Activated naive CD8-positive, alpha-beta T cell treated with anti-CD3 and anti-CD28 coated beads for 36 hours (primary cell): ENCODE measurements around the gene SCNN1B. TPM values are rescaled to one million over a fixed set of nuclear protein-coding genes. Genes with fewer than 3 reads are reported as not detected.
"Not testable (repeated sequence)": the region's sequence is repeated elsewhere in the genome, so short reads cannot be mapped to it uniquely, and the experiment has no call there.

Source experiments
- DNase-seq: peaks from one replicate; pipeline ENCODE4 v3.0.0; 2021
- H3K27ac Mint-ChIP-seq: one replicate; pipeline ENCODE4 v1.8.0; 2022; ENCODE audit warnings: mild to moderate bottlenecking, moderate library complexity, mixed read lengths
- H3K27me3 Mint-ChIP-seq: one replicate; pipeline ENCODE4 v1.8.0; 2022; ENCODE audit warnings: mild to moderate bottlenecking, mixed read lengths
- H3K36me3 Mint-ChIP-seq: one replicate; pipeline ENCODE4 v1.8.0; 2021; ENCODE audit warnings: mild to moderate bottlenecking, mixed read lengths
- H3K4me1 Mint-ChIP-seq: one replicate; pipeline ENCODE4 v1.8.0; 2021; ENCODE audit warnings: mixed read lengths
- H3K4me3 Mint-ChIP-seq: one replicate; pipeline ENCODE4 v1.8.0; 2022; ENCODE audit warnings: mild to moderate bottlenecking, moderate library complexity, mixed read lengths
- H3K9me3 Mint-ChIP-seq: one replicate; pipeline ENCODE4 v1.8.0; 2022; ENCODE audit warnings: mixed read lengths
- total RNA-seq, 2 experiments: library from RNA; stranded (reverse); gene quantifications; one replicate each; pipeline ENCODE4 v1.2.3, GENCODE V29; 2021

SCNN1B gene, protein sequence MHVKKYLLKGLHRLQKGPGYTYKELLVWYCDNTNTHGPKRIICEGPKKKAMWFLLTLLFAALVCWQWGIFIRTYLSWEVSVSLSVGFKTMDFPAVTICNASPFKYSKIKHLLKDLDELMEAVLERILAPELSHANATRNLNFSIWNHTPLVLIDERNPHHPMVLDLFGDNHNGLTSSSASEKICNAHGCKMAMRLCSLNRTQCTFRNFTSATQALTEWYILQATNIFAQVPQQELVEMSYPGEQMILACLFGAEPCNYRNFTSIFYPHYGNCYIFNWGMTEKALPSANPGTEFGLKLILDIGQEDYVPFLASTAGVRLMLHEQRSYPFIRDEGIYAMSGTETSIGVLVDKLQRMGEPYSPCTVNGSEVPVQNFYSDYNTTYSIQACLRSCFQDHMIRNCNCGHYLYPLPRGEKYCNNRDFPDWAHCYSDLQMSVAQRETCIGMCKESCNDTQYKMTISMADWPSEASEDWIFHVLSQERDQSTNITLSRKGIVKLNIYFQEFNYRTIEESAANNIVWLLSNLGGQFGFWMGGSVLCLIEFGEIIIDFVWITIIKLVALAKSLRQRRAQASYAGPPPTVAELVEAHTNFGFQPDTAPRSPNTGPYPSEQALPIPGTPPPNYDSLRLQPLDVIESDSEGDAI
- total RNA-seq, result not detected

DNA sequence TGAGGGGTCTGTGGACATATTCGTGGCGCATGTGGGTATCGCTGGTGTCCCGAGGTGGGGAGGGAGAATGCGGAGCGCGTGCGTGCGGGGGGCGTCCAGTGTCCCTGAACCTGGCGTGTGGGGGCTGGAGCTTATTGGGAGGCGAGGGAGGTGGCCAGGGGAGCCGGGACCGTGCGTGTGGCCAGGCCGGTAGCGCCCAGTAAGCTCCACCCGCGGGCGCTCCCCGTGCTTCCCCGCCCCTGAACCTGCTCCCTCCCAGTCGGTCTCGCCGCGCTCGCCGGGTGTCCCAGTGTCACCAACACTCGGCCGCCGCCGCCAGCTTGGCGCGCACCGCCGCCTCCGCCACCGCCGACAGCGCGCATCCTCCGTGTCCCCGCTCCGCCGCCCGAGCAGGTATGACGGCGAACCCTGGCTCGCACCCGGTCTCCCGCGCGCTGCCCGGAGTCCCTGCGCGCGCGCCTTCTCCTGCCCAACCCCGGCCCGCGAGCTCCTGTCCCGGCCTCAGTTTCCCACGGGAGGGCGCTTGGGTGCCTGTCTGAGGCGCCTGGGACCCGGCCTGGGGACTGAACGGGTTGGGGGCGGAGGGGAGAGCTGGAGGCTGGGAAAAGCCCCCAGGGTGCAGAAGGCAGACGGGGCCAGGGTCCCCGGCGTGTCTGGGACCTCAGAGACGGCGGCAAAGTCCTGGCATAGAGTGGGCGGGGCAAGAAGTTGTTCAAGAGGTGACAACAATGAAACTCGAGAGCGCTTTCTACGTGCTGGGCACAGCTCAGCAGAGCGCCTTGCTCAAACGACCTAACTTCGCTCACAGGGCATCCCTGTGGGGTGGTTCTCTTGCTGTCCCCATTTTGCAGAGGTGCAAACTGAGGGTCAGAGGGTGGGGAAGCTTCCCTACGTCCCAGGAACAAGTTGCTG, at the start of gene SCNN1B:
Gene SCNN1B (plus strand): TSS at position 258 of the 912 bp plus-strand sequence. CDS start 46,298 bp downstream, outside the sequence.
- peaks cover 50% of the 10 kb centered on the region for H3K27me3 Mint-ChIP-seq
- H3K36me3 Mint-ChIP-seq, result no peaks in the 10 kb centered on the region
- no peaks in the 10 kb centered on the region for H3K9me3 Mint-ChIP-seq
- H3K4me3 Mint-ChIP-seq, result no peak within 1 kb of the TSS
- DNase-seq, result peak; percentile 8
- no peaks in the 10 kb centered on the region for H3K4me1 Mint-ChIP-seq
- H3K27ac Mint-ChIP-seq, result no peak within 1 kb of the TSS

DNA sequence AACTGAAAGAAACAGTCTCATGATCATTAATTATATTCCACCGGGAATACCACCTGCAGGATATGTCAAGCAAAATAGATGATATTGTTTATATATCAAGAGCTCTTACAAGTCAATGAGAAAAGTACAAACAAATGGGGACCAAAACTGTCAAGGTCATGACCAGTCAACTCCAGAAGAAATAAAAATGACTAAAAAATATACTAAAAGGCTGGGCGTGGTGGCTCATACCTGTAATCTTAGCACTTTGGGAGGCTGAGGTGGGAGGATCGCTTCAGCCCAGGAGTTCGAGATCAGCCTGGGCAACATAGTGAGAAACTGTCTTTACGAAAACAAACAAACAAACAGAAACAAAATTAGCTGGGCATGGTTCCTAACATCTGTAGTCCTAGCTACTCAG, 49.8 kb upstream of the SCNN1B start:
- Mint-ChIP-seq H3K27ac (no peak overlapping the region), H3K4me1 (no peaks in the 10 kb centered on the region), H3K9me3 (peaks cover 3% of the 10 kb centered on the region), H3K36me3 (no peaks in the 10 kb centered on the region), H3K27me3 (peaks cover 9% of the 10 kb centered on the region), H3K4me3 (no peak overlapping the region)
- DNase-seq, result no peak

DNA sequence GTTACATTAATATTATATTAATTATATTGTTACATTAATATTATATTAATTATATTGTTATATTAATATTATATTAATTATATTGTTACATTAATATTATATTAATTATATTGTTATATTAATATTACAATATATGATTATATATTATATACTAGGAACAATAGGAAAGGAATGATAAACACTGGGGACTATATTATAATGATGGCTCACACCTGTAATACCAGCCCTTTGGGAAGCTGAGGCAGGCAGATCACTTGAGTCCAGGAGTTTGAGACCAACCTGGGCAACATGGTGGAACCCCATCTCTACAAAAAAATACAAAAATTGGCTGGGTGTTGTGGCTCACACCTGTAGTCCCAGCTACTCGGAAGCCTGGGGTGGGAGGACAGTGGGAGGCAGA, 48.5 kb upstream of the SCNN1B start:
- H3K4me1 Mint-ChIP-seq, H3K27ac Mint-ChIP-seq, DNase-seq, H3K4me3 Mint-ChIP-seq, H3K36me3 Mint-ChIP-seq, H3K9me3 Mint-ChIP-seq: not testable (repeated sequence)
- H3K27me3 Mint-ChIP-seq, result peaks cover 18% of the 10 kb centered on the region

DNA sequence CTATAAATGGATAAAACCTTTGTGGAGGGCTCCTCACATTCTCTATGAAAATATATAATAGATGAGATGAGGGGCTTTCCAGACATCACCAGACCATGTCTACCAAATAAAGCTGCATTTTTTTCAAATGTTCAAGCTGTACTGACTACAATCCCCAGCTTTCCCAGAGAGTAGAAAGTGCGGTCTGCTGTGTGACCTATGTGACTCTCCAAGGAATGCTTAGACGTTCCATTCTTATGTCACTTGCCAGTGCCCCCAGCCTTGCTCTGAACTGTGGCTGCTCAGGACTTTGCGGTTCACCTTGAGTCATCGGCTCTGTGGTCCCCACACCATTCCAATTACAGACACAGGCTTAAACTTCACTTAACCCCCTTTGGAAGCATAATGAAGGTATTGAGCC, 47.8 kb upstream of the SCNN1B start:
- no peaks in the 10 kb centered on the region for H3K4me1 Mint-ChIP-seq
- DNase-seq, result no peak
- H3K36me3 Mint-ChIP-seq, result no peaks in the 10 kb centered on the region

DNA sequence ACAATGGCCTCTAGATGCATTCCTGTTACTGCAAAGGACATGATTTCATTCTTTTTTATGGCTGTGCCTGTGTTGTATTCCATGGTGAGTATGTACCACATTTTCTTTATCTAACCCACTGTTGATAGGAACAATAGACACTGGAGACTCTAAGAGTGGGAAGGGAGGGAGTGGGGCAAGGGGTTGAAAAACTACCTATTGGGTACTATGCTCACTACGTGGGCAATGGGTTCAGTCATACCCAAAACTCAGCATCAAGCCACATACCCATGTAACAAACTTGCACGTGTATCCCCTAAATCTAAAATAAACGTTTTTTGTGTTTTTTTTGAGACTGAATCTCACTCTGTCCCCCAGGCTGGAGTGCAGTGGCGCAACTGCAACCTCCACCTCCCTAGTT, 47.1 kb upstream of the SCNN1B start:
- Mint-ChIP-seq H3K36me3 (no peaks in the 10 kb centered on the region), H3K27me3 (peaks cover 18% of the 10 kb centered on the region)

More for the DNA sequence above, 47.8 kb upstream of the SCNN1B start:
- Mint-ChIP-seq H3K9me3 (peaks cover 3% of the 10 kb centered on the region), H3K4me3 (no peak overlapping the region), H3K27me3 (peaks cover 18% of the 10 kb centered on the region), H3K27ac (no peak overlapping the region)

DNA sequence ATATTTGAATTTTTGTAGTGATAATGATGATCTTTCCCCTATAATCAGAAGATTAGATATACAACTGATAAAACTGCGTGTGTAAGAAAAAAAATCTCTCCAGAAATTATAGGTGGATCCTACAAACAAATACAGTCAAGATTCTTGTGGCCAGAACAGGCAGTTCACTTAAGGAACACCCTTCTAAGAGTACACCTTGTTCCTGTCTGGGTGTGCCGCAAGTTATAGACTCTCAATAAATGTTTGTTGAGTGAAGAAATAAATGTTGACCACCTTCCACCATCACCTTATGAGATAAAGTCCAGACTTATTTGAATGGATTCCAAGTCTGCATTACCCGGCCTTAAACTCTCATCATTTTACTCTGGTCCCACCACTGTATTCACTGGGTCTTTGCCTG, 45.7 kb upstream of the SCNN1B start:
- H3K4me1 Mint-ChIP-seq, result no peaks in the 10 kb centered on the region
- DNase-seq, result no peak
- H3K9me3 Mint-ChIP-seq, result no peaks in the 10 kb centered on the region
- peaks cover 18% of the 10 kb centered on the region for H3K27me3 Mint-ChIP-seq
- no peaks in the 10 kb centered on the region for H3K36me3 Mint-ChIP-seq
- H3K27ac Mint-ChIP-seq, result no peak overlapping the region
- H3K4me3 Mint-ChIP-seq, result no peak overlapping the region

More for the DNA sequence above, 47.1 kb upstream of the SCNN1B start:
- Mint-ChIP-seq H3K27ac (no peak overlapping the region), H3K4me3 (no peak overlapping the region), H3K4me1 (no peaks in the 10 kb centered on the region), H3K9me3 (peaks cover 3% of the 10 kb centered on the region)
- DNase-seq, result no peak

DNA sequence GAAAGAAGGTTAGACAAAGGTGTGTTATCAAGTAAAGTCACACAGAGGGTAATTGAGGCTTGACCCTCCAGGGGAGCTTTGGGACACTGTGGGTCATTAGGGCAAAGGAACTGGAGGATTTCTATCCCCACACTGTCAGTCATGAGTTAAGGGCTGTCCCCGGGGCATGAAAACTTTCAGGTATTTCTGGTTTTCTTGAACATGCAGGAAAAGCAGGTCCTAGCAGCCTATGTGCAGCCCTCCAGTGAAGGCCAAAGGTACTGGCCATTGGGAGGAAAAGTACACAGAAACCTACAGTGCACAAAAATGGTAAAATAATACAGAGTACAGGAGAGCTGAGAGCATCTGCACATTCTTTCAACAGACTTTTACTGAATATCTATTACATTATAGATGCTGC, 44.4 kb upstream of the SCNN1B start:
- no peaks in the 10 kb centered on the region for H3K9me3 Mint-ChIP-seq
- no peak for DNase-seq
- H3K4me1 Mint-ChIP-seq, result no peaks in the 10 kb centered on the region
- H3K27ac Mint-ChIP-seq, result no peak overlapping the region
- H3K4me3 Mint-ChIP-seq, result no peak overlapping the region
- H3K27me3 Mint-ChIP-seq, result peaks cover 14% of the 10 kb centered on the region
- H3K36me3 Mint-ChIP-seq, result no peaks in the 10 kb centered on the region

DNA sequence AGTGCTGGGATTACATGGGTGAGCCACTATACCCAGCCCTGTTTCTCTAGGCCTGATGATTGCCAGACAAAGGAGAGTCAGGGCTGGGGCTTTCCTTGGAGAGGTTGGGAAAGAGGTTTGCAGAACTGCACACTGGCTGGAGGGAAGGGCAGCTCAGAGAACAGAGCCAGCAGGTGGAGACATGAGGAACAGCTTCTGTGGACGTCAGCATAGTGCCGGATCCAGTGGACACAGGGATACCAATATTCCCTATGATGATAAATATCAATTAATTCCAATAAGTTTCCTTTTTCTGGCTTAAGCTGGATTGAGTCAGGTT, 43.2 kb upstream of the SCNN1B start:
- peaks cover 14% of the 10 kb centered on the region for H3K27me3 Mint-ChIP-seq
- peak overlapping the region; percentile 31 for H3K27ac Mint-ChIP-seq
- H3K9me3 Mint-ChIP-seq, result no peaks in the 10 kb centered on the region
- H3K4me1 Mint-ChIP-seq, result no peaks in the 10 kb centered on the region
- no peak overlapping the region for H3K4me3 Mint-ChIP-seq
- DNase-seq, result no peak
- H3K36me3 Mint-ChIP-seq, result no peaks in the 10 kb centered on the region

DNA sequence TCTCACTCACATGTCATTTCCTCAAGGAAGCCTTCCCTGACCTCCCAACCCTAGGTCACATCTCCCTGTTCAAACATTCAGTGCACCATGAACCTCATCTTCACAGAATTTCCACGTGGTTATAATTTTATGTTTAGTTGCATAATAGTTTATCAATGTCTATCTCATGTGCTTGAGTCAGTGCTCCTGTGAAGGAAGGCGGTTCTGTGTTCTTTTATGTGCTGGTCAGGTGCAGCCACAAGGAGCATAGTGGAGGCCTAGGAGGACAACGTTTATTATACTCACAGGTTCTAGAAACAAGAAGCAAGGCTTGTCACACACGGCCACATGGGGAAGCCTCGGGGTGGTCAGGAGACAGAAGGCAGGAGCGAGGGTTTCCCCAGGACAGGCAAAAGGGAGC, 34.5 kb upstream of the SCNN1B start:
- Mint-ChIP-seq H3K9me3 (no peaks in the 10 kb centered on the region), H3K4me1 (peaks cover 2% of the 10 kb centered on the region), H3K4me3 (no peak overlapping the region), H3K27ac (no peak overlapping the region), H3K36me3 (no peaks in the 10 kb centered on the region), H3K27me3 (peaks cover 8% of the 10 kb centered on the region)
- DNase-seq, result no peak

DNA sequence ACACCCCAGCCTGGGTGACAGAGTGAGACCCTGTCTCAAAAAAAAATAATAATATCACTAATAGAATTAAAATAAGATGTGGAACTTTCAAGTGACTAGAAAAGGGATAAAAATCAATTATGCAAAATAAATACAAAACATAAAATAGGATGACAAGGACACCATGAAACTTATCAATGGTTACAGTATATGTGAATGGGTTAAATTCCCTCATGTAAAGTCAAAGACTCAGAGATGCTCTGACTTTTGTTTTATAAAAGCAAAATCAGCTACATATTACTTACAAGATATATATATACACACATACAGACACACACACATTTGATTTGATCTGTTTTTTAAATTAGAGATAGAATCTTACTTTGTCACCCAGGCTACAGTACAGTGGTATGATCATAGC, 33.5 kb upstream of the SCNN1B start:
- no peak overlapping the region for H3K4me3 Mint-ChIP-seq
- DNase-seq, result no peak
- no peak overlapping the region for H3K27ac Mint-ChIP-seq
- H3K9me3 Mint-ChIP-seq, result no peaks in the 10 kb centered on the region
- H3K4me1 Mint-ChIP-seq, result peaks cover 2% of the 10 kb centered on the region
- peaks cover 8% of the 10 kb centered on the region for H3K27me3 Mint-ChIP-seq
- H3K36me3 Mint-ChIP-seq, result no peaks in the 10 kb centered on the region

DNA sequence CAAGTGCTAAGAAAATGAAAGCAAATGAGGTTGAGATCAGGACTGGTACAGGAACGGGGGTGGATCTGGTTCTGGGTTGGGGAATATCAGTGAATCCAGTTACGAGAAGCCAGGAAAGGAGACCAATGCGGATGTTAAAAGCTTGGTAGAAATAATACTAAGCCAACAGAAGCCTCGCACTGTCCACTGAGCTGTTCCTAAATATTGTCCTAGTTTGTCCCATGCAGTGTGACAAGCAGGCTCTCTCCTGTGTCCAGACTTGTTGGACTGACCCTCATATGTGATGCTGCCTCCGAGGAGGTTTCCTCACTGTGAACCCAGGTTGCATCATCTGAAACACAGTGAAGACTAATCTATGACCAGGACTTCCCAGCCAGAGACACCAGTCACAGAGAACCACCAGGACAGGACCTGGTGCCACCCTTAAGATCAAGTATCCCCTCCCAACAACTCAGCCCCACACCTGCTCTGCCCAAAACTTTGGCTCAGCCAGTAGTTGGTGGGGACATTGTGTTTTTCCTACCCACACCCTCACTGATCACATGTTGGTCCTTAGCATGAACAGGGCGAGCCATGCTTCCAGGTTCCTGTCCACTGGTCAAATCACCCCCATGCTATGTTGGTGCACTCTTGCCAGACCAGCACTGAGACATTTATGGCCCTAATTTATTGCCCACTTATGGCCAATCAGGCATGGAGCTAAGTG, 32.7 kb upstream of the SCNN1B start:
- H3K4me3 Mint-ChIP-seq, result no peak overlapping the region
- DNase-seq, result no peak
- H3K27me3 Mint-ChIP-seq, result peaks cover 15% of the 10 kb centered on the region
- no peaks in the 10 kb centered on the region for H3K36me3 Mint-ChIP-seq
- no peak overlapping the region for H3K27ac Mint-ChIP-seq
- no peaks in the 10 kb centered on the region for H3K9me3 Mint-ChIP-seq
- peaks cover 2% of the 10 kb centered on the region for H3K4me1 Mint-ChIP-seq

DNA sequence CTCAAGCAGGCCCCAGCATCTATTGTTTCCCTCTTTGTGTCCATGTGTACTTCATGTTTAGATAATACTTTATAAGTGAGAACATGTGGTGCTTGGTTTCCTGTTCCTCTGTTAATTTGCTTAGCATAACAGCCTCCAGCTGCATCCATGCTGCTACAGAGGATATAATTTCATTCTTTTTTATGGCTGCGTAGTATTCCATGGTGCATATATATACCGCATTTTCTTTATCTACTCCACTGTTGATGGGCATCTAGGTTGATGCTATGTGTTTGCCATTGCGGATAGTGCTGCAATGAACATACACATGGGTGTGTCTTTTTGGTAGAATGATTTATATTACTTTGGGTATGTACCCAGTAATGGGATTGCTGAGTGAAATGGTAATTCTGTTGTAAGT, 31.4 kb upstream of the SCNN1B start:
- Mint-ChIP-seq H3K36me3 (no peaks in the 10 kb centered on the region), H3K4me3 (no peak overlapping the region), H3K27ac (no peak overlapping the region), H3K4me1 (peaks cover 2% of the 10 kb centered on the region), H3K27me3 (peaks cover 24% of the 10 kb centered on the region), H3K9me3 (no peaks in the 10 kb centered on the region)
- DNase-seq, result no peak

DNA sequence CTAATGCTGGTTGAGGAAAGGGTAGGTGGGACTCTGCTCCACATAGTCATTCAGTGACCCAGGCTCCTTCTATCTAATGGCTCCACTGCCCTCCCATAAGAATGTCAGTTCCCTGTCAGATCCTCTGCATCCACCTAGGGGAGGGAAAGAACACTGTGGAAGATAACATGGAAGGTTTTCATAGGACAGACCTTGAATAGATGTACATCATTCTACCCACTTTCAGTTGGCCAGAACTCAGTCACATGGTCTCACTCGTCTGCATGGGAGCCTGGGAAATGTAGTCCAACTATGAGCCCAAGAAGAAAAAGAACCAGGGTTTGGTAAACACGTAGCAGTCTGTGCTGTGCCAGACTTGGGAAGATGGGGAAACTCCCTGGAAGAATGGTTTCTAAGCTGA, 27.1 kb upstream of the SCNN1B start:
- H3K36me3 Mint-ChIP-seq, result no peaks in the 10 kb centered on the region
- H3K9me3 Mint-ChIP-seq, result no peaks in the 10 kb centered on the region

DNA sequence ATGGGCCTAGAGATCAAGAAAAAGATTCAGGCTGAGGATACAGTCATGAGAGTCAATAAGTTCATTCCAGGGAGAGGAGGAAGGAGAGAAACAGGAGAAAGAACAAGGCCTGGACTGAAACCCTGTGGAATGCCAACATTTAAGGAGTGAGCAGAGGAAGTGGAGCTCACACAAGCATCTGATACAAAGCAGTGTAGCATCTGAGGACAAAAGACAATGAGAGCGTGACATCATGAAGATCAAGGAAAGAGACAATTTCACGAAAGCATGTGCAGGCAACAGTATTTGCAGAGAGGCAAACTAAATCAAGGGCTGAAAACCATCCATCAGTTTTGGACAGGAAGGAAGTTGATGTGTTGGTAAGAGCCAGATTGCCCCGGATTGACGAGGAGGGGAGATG, 25.3 kb upstream of the SCNN1B start:
- Mint-ChIP-seq H3K27ac (no peak overlapping the region), H3K9me3 (no peaks in the 10 kb centered on the region), H3K4me1 (no peaks in the 10 kb centered on the region), H3K4me3 (no peak overlapping the region), H3K27me3 (peaks cover 66% of the 10 kb centered on the region), H3K36me3 (no peaks in the 10 kb centered on the region)
- no peak for DNase-seq

More for the DNA sequence above, 27.1 kb upstream of the SCNN1B start:
- no peaks in the 10 kb centered on the region for H3K4me1 Mint-ChIP-seq
- no peak overlapping the region for H3K27ac Mint-ChIP-seq
- H3K27me3 Mint-ChIP-seq, result peaks cover 51% of the 10 kb centered on the region
- no peak overlapping the region for H3K4me3 Mint-ChIP-seq
- no peak for DNase-seq

DNA sequence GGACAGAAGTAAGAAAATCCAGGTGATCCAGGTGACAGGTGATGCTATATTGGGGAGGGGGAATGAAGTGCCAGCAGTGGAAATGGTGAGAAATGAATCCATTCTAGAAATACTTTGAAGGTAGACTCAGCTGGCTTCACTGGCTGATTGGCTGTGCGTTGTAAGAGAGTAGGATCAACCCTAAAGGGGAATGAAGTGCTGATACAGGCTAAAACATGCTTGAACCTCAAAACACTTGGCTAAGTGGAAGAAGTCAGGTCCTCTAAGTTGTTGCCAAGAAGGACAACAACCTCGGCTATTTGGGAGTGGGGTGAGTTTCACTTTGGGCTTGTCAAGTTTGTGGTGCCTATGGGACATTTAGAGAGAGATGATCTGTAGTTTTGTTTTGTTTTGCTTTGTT, 24.1 kb upstream of the SCNN1B start:
- Mint-ChIP-seq H3K9me3 (no peaks in the 10 kb centered on the region), H3K4me3 (no peak overlapping the region), H3K4me1 (no peaks in the 10 kb centered on the region), H3K27ac (no peak overlapping the region), H3K36me3 (no peaks in the 10 kb centered on the region), H3K27me3 (peaks cover 76% of the 10 kb centered on the region)
- DNase-seq, result no peak
